HG02885 (cell line): ENCODE data around the gene PTPN9.
"Not testable (repeated sequence)": the region's sequence is repeated elsewhere in the genome, so short reads cannot be mapped to it uniquely, and the experiment has no call there.

ENCODE experiments used
- ATAC-seq: cut with Tn5 transposase; IDR thresholded peaks from one replicate; pipeline ENCODE4 v1.9.1; 2021; ENCODE audit warnings: mild to moderate bottlenecking; ENCODE audit not compliant: unreplicated experiment, poor library complexity

PTPN9 gene

DNA sequence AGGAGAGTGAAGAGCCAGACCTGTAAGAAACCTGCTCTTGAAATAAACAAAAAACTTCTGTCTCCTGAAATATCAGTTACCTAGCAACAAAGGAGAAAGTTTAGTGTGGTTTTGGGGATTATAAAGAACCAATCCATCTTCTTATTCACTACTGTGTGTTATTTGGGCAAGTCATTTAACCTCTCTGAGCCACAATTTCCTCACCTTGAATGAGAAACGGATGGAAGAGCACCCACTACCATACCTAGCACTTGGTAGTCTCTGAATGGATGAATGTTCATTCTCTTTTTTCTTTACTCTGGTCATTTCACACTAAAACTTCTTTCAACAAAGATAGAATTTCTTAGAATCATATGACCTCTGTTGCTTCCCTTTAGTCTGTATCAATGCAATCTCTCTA lies 45.2 kb downstream of the PTPN9 start:
- no peak for ATAC-seq

DNA sequence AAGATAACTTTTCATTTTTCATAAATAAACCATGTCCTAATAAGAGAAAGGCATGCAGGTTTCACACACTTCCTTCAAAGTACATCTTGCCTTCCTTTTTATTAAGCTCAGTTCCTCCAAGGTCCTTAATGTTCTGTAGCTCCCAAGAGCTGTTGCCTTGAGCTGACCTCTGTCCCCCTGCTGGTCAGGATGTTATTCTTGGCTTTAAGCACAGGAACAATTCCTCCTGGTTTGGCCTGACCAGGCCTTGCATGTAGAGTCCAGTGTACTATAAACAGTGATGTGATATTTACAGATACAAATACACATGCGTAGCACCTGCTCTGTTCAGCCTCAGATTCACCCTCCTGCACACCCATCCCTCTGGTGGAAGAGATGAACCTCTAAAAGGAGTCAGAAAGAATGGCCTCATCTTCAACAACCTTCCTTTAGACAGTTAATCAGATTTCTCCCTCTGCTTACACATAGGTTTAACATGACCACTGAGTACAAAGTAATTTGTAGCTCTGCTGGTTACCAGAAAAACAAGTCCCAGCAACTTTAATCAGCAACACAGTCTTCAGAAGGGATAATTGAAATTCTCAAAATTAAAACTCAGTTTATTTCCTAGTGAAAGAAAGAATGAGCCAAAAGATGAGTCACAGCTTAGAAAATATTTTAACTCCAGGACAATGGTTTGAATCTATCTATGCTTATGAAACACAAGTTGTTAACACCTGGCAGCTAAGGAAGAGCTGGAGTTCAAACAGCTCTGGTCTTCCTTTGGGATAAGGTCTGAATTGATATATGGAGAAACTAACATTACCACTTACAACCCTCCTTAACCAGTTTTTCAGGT lies 46.5 kb downstream of the PTPN9 start:
- ATAC-seq = no peak

DNA sequence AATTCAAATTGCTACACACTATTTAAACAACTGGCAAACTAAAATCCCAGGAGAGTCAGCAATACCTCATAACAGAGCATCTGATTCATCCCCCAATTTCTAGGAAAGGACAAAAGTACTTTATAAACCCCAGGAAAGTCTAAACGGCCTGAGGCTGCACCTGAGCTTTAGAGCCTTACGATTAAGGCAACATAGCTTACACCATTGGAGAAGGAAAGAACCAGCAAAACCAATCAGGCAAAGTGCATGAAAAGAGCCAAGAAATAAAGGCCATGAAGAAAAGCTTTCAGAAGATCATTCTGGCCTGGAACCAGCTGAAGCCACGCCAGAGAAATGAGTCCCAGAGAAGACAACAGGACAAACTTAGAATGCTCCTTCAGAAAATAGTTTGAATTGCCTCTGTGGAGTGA lies 48.1 kb downstream of the PTPN9 start:
- ATAC-seq = no peak

DNA sequence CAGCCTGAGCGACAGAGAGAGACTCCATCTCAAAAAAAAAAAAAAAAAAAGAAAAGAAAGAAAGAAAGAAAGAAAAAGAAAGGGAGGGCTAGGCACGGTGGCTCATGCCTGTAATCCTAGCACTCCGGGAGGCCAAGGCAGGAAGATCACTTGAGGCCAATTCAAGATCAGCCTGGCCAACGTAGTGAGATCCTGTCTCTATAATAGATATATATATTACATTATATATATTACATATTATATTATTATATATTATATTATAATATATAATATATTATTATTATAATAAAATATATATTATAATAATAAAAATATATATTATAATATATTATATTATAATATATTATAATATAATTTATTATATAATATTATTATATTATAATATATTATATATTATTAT lies 48.9 kb downstream of the PTPN9 start:
- ATAC-seq = no peak

GRCh38 chr15:75525756-75526155 lies 53.4 kb downstream of the PTPN9 start:
- not testable (repeated sequence) for ATAC-seq

- no peak for ATAC-seq
Measured at GRCh38 chr15:75523011-75523410, 56.1 kb downstream of the PTPN9 start.

GRCh38 chr15:75517233-75517632 lies 61.9 kb downstream of the PTPN9 start:
- ATAC-seq = no peak

GRCh38 chr15:75508840-75509532 lies 70.1 kb downstream of the PTPN9 start:
- no peak for ATAC-seq

GRCh38 chr15:75502360-75502759 lies 76.8 kb downstream of the PTPN9 start:
- no peak for ATAC-seq

DNA sequence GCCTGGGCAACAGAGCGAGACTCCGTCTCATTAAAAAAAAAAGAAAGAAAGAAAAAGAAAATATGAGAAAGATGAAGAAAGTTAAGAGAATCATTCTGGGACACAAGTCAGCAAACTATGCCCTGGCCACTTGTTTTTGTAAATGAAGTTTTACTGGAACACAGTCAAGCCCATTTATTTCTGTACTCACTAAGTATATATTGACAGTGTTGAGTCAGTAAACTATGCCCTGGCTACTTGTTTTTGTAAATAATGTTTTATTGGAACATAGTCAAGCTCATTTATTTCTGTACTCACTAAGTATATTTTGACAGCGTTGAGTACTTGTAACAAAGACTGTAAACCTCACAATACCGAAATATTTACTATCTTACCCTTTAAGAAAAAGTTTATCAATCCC lies 85.4 kb downstream of the PTPN9 start:
- ATAC-seq = no peak

- ATAC-seq = no peak
Measured at GRCh38 chr15:75483961-75484360, 95.2 kb downstream of the PTPN9 start.

GRCh38 chr15:75483556-75483955 lies 95.6 kb downstream of the PTPN9 start:
- ATAC-seq = not testable (repeated sequence)

GRCh38 chr15:75483106-75483505 lies 96.0 kb downstream of the PTPN9 start:
- ATAC-seq = no peak

DNA sequence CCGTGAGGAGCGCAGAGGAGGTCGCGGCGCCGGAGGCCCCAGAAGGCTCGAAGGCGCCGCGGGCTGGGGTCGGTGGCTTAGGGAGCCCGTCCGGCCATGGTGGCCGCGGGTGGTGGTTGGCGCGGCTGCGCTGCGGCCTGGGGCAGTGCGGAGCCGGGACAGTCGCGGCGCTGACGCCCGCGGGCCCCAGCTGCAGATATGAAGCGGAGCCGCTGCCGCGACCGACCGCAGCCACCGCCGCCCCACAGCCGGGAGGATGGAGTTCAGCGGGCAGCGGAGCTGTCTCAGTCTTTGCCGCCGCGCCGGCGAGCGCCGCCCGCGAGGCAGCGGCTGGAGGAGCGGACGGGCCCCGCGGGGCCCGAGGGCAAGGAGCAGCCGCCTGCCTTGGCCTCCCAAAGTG lies 98.7 kb downstream of the PTPN9 start:
- ATAC-seq = not testable (repeated sequence)

DNA sequence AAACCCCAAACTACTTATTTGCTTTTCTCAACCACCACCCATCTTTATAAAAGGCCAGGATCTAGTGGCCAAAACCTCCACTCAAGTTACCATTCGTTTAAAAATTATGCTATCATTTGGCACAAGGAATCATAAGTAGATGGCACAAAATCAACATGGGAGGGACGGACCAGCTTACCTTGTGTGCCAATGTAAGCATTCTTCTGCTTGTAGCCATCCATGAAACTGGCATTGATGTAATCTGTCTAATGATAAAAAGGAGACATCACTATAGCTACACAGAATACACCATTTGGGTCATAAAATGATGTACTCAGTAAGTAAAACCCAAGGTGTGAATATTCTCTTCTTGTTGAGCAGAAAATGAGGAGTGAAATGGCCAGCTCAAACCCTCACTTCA lies 99.4 kb downstream of the PTPN9 start:
- no peak for ATAC-seq

- not testable (repeated sequence) for ATAC-seq
Measured at GRCh38 chr15:75477094-75477493, 102.0 kb downstream of the PTPN9 start.

DNA sequence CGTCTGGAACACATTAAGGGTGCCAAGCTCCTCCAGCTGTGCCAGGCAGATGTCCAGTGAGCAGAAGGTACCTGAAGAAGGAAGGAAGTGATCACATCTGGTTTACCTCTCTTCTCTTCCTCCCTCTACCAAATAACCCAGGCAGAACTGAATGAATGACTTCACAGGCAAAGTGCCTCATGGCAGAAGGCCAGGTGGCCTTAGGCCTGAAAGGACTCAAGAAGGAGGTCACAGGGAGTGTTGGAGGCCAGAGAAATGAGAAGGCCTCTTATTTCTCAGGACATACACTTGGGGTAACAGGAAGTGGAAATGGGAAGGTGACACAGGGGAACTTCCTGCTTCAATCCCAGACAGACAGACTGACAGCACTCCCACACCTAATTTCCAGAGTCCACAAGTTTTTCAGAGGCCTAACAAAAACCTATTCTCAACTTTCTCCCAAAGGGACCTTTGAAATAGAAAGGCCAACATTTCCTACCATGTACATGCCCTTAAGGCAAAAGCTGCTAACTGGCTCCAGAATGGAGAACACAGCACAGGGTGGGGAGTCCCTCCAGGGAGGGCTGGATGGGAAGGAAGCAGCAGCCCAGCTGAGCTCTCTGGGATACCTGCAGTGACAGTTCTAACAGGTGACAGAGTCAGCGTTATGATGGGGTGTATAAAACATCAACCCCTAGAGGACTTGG lies 110.1 kb downstream of the PTPN9 start:
- ATAC-seq = no peak

DNA sequence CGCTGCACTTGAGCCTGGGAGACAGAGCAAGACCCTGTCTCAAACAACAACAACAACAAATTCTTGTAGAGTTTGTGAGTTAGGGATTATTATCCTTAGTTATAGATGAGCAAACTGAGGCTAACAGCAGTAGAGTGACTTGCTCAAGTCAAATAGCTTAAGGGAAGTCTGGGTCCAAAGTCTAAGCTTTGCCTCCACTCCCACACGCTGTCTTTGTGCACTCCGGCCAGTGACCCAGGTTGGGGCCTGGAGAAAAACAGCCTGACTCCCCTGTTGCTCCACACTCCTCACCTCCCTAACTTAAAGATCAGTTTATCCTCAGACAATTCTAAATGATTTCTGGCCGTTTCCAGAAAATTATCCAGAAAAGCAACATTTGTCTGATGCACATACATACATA lies 118.5 kb downstream of the PTPN9 start:
- ATAC-seq = no peak

- ATAC-seq = no peak
Measured at GRCh38 chr15:75459581-75459980, 119.5 kb downstream of the PTPN9 start.

DNA sequence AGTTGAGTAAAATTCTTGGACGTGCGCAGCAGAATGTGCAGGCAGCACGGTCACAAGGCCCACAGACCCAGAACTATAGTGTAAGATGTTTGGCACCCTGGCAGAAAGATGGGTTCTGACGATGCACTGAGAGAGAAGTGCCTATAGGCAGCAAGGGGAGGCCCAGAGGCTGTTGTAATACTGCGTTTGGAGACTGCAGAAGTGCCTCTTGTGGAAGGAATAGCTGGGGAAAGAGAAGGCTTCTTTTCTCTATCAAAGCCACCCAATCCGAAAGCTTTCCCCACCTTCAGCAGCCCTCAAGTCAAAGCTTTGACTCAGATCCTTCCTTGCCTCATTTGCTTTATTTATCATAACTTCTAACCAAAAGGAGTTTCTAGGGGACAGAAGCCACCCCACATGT lies 122.4 kb downstream of the PTPN9 start:
- no peak for ATAC-seq

GRCh38 chr15:75455982-75456531 lies 123.1 kb downstream of the PTPN9 start:
- ATAC-seq = no peak
